ENCODE results near the gene HAUS3.
A peak's percentile ranks its signal among the peaks of the same experiment; 100 is the strongest.

HAUS3 gene

DNA sequence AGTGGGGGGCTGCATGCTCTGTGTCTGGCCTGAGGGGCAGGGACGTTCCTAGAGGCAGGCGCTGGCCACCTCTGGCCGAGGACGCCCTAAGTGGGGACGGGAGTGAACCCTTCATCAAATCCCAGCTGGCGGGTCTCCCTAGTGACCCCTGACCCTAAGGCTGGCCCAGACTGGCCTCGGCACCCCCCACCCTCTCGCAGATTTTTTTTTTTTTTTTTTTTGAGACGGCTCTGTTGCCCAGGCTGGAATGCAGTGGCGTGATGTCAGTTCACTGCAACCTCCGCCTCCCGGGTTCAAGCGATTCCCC lies 21.0 kb upstream of the HAUS3 start:
- no peak for DNase-seq

DNA sequence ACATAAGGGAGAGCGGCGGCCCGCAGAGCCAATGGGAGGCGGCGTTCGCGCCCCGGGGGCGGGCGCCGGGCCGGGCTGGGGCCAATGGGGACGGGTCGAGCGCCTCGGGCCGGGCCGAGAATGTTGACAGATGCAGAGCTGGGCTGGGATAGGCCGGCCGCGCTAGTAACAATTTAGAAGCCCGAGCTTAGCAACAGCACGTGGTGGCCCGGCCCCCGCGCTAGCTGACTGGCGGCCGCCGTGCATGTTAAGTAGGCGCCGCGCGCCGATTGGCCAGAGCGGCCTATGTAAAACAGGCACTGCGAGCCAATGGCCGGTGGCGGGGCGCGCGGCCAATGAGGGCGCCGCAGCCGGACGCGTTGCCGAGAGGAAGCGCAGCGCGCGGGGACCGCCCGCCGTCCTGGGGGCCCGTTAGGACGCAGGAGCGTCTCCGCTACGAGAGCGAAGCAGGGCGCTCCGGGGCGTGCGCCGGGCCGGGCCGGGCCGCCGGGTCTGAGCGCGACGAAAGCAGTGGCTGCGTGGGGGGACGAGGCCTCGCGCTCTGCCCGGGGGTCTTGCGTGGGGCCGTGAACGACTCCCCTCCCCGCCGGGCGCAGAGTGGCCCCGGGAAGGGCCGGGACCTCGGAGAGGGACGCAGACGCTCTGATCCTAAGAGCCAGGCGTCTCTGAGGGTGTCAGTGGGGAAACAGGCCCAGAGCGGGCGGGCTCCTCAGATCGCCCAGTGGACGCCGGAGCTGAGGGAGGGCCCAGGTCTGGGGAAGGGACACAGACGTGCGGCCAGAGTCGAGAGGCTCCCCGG lies 20.4 kb upstream of the HAUS3 start:
- DNase-seq: peak; percentile 100

DNA sequence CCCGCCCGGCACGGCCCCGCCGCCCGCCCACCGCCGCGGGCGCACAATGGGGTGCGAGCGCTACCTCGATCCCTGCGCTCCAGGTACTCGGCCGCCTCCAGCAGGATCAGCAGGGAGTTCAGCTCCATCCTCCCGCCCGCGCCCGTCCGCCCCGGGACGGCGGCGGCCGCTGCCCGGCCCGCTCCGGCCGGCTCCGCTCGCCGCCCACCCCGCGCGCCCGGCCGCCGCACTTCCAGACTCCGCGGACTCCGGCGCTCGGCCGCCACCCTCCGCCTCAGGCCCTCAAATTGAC lies 19.9 kb upstream of the HAUS3 start, which contains the start of gene MXD4:
Gene MXD4, minus strand, starts transcription at position 257 of the 292 bp plus-strand sequence. Its CDS starts 129 bp downstream, at position 128.
- no peak for DNase-seq

DNA sequence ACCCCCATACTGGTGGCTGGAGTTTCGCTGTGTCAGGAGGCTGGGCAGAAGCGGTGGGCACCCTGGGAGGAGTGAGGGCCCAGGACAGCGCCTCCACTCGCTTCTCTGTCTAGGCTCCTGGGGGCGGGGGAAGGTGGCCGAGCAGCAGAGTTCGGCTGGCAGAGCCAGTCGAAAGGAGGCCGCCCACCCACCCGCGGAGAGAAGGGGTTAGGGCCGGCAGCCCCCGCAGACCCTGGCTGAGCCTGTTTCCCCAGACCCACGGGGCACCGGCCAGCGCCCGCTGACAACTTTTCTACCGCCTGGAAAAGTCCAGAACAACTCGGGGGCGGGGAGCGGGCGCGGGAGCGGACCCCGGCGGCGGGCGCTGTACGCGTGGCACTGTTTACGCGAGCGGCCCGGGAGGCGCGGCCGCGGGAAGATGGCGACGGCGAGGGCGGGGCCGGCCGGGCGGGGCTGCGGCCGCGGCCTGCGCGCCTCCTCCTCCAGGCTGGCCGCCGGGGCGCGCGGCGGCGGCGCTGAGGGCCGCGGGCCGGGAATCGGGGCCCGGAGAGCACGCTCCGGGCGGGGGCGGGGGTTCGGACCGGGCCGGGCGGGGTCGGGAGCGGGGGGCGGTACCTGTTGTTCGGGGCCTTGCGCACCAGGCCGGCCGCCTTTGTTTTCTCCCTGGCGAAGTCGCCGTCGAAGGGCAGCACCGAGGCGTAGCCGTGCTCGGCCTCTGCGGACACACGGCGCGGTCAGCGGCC lies 19.4 kb upstream of the HAUS3 start:
- DNase-seq: peak; percentile 78

DNA sequence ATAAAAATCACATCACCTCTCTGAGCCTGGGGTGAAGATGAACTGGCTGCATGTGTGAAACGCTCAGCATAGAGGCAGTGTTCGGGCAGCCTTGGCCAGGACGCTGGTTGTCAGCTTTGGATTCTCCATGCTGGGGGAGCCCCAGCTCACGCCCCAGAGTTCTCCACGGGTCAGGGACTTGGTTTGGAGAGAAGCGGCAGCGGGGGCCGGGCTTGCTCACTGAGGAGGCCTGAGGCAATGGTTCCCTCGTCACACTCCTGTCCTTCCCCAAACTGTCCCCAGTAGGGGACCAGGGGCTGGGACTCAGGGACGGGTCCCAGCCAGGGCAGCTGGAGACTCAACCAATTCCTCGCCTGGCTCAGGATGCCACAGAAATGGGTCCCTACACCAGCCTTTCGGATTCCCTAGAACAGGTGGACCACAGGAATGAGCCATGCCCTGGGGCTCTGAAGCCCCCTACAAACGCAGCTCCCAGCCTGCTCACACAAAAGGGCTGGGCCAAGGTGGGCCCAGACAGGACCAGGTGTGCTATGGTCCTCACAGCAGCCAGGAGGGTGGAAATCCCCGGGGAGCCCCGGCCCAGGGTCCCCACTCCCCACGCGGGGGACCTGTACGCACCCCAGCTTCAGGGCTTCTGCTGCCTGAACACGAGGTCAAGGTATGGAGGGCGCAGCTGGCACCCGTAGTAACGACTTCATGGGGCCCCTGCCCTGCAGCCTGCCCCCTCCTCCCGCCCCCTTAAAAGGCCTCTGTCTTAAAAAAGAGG lies 18.6 kb upstream of the HAUS3 start:
- no peak for DNase-seq

DNA sequence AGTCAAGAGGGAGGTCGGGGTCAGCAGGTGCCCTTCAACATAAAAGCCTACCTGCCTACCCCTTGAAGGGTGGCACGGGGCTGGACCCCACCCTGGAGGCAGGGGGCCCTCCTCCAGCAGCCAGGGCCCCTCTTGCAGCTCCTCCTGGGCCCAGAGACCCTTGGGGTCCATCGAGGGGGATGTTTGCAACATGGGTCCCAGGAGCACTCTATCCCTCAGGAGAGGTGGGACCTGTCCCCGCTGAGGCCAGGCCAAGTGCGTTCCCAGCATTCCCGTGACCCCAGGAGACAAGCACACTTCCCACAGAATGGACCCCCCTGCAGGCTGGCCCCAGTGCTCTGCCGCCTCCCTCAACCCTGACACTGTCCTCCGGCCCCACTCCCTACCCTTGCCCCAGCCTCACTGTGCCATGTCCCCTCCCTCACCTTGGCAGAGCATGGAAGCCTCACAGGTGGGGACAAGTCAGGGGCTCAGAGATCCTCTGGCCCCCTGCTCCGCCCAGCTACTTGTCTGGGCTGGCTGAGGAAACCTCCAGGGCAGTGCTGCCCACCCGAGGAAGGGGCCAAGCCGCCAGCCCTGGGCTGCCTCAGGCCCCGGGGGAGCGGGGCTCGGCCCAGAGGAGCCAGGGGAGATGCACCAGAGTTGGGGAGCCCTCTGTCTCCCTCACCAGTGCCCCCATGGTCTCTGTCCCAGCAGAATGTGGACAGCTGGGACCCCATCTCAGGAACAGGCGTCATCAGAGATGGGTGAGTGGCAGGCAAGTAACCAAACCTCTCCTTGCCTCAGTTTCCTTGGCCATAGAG lies 17.8 kb upstream of the HAUS3 start:
- no peak for DNase-seq

DNA sequence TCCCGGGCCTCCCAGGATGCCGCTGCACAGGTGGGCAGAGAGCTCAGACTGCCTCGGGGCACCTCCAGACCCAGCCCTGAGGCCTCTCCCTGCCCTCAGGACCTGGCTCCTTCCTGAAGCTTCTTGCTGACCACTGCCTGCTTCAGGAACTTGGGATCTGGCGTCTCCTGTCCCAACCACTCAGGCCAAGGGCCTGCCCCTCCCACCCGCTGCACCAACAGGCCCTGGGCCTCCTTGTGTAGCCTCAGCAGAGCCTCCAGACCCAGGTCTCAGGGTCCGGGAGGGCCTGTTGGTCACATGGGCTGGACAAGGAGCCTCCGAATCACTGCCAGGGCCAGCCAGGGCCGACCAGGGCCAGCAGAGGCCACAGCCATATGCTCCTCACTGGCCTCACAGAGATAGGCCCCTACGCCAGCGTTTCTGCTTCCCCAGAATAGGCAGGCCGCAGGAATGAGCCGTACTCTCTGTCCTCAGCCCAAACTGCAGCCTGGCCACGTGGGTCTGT lies 17.2 kb upstream of the HAUS3 start:
- no peak for DNase-seq

DNA sequence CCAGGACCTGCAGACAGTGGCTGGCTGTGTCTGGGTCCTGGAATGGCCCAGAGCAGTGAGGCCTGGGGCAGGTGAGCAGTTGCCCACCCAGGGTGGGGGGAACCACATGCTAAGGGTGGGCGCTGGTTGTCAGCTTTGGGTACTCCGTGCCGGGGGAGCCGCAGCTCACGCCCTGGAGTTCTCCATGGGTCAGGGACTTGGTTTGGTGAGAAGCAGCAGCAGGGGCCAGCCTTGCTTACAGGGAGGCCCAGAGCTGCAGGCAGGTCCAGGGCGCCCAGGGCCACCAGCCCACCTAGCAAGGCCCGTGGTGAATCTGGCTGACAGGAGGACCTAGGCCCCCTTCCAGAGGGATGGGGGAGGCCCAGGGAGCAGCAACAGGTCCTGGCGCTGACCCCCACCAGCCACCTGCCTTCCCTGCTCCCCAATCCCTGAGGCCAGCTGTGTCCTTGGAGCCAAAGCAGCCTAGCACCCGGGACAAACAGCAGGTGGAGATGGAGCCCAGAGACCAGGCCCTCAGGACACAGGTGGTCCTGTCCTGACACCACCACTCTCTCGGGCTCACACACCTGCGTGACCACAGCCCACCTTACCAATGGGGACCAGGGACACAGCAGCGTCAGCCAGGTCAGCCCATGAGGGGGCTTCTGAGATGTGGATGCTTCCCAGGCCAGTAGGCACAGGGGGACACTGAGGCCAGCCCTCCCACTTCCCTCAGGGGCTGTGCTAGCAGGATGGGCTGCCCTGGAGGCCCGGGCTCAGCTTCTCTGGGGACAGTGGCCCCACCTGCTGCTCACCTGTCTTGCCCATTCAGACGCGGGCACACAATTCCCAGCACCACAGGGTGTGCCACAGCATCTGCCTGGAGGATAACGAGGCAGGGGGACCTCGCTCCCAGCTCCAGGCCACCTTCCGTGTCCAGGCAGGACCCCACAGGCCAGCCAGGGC lies 16.4 kb upstream of the HAUS3 start:
- DNase-seq: no peak

DNA sequence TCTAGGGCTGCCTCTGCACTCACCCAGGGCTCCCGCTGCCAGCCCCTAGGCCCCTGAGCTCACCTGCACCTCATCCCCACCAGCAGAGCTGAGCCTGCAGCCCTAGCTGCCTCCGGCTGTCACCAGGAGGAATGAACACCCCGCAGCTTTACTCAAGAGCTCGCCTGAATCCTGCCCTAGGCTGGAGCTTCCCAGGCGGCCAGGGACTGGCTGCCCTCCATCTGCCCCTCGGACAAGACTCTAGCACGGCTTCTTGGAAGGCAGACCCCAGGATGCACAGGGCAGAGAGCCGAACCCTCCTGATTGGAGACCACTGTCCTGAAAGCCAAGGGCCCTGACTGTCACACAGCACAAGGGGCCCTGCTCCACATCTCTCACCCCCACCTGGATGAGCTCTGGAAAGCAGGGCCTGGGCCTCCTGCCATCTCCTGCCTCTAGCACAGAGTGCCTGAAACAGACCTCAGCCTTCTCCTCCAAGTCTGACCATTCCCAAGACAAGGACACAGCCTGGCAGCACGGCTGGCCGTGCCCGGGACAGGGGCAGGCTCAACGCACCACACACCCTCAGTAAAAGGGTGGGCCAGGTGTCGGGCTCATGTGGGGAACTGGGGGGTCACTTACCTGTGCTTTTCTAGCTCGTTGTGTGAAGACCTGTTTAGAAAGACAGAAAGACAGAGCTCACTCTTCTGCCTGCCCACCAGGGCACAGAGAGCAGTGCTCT lies 15.6 kb upstream of the HAUS3 start:
- no peak for DNase-seq

DNA sequence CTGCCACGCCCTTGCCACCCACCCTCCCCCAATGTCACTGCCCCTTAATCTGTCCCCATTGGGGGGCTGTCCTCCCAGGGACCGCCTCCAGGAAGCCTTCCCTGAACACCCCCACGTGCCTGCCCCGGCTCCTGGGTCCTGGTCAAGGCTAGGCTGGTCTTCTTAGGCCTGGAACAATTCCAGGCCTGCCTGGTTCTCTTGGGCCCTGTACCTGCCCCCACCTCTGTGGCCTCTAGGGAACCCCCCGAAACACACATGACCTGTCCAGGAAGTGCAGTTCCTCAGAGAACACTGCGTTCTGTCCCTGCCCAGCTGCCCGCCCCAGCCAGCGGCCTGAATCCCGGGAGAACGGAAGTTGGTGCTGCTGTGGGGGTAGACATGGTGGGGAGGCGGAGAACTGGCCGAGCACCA lies 14.9 kb upstream of the HAUS3 start:
- DNase-seq: no peak

DNA sequence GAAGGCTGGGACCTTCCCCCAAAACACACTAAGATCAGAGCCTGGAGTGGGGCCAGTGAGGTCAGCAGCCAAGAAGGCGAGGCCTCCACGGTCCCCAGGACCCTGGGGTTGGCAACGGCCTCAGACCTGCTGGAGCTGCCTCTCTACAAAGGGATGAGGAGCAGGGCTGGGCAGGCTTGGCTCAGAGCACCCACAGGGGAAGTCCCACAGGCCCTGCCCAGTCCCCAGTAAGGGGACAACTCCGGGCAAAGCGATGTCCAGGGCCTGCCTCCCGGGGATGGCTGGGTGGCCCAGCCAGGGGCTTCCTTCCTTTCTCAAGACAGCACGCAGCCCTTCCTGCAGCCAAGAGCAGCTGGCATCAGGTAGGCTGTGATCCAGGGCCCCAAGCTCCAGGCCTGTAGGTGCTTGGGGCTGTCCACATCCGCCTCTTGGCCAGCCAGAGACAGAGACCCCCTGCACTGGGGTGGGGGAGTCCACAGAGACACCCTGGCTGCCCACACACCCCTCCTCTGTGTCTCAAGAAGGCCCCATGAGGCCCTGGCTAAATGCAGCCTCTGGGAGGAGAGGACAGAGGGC lies 14.3 kb upstream of the HAUS3 start:
- no peak for DNase-seq

DNA sequence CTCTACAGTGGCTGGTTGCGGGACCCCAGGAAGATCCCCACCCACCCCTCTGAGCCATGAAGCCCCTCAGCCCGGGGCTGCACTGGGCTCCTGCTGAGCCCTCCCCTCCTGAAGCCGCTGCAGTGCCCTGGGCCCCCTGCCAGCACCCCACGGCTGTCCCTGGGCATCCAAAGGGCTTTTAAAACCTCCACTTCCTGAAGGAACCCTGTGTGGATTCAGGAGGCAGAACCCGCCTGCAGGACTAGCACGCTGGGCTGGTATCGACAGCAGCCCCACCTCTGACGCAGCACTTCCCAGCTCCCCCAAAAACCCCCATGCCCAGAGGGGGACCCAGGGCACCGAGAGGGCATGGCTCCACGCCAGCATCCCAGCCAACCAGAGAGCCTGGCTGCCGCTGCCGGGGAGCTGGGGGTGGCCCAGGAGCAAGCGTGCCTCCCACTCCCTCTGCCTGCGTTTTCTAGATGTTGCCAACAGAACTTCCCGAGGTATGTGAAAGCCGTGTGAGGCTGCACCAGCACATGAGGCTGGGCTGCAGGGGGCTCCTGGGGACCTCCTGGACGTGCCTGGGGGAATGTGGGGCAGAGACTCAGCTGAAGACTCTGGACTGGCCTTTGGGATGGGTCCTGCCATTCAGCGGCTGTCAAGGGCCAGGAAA lies 13.7 kb upstream of the HAUS3 start:
- DNase-seq: no peak

DNA sequence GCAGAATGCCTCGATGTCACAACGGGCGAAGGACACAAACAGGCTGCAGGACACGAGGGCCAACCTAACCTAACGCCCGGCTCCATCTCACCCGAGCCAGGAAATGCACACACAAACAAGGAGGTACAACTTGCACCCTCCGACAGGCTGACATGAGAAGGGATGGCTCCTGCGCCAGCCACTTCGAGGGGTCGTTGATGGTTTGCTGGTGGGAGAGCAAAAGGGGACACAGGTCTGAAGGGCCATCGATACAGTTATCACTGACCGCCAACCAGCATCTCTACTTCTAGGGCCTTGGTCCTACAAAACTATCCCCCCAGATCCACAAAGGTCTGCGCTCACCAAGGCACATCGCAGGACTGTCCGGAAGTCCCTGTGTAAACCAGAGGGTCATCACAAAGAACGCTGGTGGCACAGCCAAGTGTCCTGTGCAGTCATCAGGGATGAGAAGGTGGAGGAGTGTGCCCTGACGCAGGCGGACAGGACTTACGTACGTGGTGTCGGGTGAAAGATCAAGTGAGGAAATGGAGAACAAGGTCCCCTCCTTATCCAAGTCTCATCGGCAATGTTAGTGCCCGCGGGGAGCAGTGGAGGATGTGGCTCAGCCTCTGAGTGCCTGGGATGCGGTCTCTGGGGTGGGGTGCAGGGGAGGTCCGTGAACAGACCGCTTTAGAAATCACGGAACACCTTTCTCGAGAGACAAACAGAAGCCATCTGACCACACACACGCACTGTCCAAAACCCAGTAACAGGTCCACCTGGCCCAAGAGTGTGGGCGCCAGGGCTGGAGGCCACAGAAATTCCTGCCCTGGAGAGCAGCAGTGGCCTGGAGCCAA lies 13.0 kb upstream of the HAUS3 start:
- no peak for DNase-seq

DNA sequence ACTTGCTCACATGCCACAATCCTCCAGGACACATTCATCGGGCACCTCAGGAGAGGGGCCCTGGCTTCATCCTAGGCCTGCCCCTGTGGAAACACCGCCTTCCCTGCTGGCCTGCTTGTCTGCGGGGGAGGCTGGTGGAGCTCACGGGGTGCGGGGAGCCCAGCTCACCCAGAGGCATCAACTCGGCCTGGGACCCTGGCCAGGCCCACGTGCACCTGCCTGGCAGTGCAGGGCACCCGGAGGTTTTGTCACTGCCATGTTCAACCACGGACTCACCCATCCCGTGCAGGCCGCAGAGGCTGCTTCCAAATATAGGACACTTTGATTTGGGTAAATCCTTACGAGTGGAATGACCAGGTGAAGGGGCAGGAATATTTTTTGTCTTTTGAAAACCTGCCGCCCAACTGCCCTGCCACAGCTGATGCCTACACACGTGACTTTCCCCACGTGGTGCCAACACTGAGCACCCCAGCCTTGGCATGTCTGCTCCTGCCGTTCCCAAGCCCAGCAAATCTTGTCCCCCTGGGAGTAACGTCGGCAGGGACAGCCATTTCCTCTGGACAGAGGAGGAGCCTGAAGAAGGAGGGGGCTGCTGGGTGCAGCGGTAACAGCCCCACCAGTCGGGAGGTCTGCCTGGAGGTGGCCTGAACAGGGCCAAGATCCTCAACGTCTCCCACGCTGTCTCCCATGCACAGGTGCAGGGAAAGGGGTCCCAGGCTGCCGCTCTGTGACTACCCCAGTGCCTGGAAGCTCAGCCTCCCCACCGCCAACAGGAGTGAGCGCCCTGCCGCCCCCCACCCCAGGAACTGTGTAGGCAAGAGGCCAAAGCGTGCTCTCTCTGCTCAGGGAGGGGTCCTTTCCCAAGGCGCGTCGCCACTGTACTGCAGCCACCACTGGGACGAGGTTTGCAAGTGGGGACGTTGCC lies 11.5 kb upstream of the HAUS3 start:
- DNase-seq: no peak

DNA sequence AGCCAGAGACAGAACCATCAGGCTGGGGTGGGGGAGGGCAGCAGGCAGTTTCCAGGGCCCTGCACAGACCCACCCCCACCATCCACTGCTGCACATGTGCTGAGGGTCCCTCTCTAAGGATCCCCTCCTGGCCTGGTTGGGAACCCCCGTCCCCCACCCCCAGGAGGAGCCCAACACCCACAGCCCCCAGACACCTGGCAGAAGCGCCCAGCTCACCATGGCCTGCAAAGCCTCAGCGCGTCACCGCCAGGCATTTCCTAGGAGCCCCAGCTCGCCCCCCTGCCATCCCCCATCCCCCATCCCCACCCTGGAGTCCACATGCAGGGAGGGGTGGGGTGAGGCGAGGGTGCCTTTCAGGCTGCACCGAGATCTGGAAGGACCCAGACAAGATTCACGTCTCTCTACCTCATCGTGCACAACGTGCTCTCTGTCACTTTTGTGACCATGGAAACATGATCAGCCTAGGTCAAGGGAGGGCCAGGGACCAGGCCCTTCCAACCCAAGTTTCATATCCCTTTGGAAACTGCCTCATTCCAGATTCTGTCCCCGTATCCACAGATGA lies 10.7 kb upstream of the HAUS3 start:
- DNase-seq: no peak

DNA sequence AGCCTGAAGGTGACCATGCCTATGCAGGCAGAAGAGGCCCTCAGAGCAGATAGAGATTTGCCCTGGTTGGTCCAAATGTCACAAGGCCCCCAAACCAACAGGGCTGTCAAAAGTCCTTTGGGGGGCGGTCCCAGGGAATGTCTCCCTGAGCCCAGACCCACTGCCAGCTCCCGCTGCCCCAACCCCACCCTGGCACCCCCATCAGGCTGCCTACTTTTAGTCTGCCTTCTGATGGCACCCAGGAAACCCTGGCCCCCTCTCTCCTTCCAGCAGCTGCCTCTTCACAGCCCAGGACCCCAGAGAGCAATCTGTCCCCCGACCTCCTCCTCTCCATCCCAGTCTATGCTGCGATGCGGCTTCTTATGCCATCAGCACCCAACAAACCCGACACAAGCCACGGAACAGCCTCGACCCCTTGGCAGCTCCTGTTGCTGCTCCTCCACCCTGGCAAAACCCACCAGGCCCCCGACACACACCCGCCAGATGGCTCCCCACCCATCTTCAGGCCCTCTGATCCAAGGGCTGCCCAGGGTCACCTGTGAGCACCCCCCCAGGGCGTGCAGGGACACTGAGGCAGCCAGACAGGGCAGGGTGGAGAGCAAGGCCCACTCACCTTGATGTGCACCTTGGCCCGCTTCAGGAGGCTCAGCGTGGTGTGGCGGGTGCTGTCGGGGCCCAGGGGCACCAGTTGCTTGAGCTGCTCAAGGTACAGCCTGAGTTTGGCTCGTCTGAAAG lies 10.0 kb upstream of the HAUS3 start:
- DNase-seq: no peak
